HG02943 (cell line): ENCODE data around the gene DAGLB.
"Not testable (repeated sequence)": the region's sequence is repeated elsewhere in the genome, so short reads cannot be mapped to it uniquely, and the experiment has no call there.

Experiments used
- ATAC-seq: cut with Tn5 transposase; IDR thresholded peaks from one replicate; pipeline ENCODE4 v1.9.1; 2021; ENCODE audit warnings: mild to moderate bottlenecking, low read depth, moderate library complexity; ENCODE audit not compliant: unreplicated experiment

Gene DAGLB

DNA sequence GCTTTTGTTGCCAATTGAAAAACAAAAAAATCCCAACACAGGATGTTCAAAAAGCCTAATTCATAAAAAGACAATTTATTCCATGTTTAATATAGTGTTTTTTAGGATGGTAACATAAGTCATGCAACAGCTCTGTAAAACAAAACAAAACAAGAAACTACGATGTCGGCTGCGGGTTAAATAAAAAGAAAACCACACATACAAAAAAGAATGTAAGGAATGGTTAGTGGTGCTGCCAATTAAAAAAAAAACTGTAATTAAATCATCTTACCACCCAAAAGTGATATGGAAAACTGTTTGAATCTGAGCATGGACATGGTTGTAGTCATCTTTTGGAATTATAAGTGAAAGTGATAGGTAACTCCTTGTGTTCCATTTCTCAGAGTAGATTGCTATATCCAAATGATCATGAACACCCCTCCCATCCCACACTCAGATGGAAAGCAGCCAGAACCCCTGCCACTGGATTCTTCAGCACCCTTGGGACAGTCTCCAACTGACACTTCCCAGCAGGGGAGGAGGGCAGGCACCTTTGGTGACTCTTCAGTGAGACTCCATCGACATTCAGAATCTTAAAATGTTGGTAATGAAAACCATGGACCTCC lies 14.3 kb upstream of the DAGLB start:
- ATAC-seq, result no peak

DNA sequence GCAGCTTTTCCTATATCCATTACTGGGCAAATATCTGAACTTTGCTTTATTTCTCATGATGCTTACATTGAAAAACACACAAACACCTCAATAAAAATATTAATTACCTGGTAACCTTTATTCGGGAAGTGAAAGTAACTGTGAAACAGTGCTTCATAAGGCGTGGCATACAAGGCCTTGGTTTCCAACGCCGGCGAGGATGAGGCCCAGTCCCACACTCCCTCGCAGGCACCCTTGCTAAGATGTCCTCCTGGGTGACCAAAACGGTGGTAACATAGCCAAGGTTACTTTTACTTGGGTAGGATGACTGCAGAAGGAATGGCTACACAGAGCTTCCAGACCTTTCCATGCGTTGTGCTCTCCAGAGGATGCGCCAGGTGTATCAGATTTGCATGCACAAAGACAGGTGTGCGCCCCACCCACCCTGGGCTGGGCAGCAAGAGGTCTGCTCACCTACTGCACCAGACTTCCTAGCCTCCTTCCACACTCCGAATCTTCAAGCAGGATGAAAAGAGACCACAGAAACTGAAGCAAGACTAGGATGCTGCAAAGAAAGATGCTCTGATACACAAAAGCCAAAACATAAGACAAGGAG lies 13.3 kb upstream of the DAGLB start:
- ATAC-seq, result no peak

DNA sequence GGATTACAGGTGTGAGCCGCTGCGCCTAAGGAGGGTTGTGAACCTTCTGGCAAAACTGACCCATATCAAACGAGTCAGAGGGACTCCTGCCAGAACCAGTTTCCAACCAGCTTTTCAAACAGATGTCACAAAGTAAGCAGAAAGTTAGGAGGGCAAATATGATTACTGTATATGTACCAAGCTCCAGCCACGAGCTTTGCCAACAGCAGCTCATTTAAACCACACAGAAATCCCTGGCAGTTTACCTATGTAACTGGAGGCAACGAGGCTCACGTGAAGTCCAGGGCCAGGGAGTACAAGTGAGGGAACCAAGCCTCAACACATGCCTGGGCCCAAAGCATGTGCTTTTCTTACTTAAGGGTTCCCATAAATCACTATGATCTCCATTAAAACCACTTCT lies 12.5 kb upstream of the DAGLB start:
- ATAC-seq, result no peak

DNA sequence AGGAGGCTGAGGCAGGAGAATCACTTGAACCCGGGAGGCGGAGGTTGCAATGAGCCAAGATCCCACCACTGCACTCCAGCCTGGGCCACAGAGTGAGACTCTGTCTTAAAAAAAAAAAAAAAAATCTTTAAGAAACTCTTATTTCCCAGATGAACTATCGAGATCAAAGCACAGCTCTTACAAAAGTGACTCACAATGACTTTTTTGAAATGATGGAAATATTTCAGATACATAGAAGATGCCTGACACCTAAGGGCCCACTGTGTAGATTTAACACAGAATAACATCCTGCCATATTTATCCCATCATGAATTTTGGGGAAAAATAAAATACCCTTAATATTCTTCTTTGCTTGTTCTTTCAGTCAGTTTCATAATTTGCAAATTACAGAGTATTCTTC lies 10.9 kb upstream of the DAGLB start:
- not testable (repeated sequence) for ATAC-seq

DNA sequence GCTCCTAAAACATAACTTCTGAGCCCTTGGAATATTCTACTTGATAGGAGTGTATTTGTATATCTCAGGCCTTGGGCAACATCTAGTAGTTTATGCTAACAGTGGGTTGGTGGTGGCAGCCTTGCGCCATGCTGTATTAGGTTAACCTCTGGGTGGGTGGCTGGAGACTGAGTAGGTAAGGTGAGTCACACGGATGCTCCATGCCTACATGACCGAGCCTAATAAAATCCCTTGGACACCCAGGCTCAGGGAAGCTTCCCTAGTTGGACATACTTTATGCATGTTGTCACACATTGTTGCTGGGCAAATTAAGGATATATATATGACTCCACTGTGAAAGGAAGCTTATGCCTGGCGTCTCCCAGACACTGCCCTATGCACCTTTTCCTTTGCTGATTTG lies 6.0 kb upstream of the DAGLB start:
- ATAC-seq, result no peak

DNA sequence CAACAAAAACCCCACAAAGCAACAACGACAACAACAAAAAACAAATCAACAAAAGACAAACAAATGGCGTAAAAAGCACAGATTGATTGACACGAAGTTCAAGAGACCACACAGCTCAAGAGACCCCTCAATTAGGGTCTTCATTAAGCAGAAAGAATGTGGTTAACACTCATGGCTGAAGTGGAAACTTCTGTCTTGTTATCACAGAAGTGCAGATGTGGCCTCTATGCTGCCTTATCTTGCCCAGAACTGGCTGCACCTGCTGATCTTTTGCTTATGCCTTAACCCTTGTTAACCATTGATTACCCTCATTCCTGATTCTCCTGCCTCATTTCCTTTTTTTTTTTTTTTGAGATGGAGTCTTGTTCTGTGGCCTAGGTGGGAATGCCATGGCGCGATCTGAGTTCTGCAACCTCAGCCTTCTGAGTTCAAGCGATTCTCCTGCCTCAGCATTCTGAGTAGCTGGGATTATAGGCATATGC lies 3.5 kb upstream of the DAGLB start:
- ATAC-seq, result no peak

DNA sequence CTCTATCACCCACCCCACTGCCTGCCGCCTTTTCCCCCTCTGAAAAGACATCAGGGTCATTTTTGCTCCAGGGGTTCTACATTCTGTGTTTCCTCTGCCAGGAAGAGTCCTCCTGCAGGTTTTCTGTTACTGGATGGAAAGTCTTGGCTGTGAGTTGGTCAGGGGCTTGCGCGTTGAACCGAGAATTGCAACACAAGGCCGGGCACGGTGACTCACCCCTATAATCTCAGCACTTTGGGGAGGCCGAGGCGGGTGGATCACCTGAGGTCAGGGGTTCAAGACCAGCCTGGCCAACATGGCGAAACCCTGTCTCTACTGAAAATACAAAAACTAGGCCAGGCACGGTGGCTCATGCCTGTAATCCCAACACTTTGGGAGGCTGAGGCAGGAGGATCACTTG lies 2.8 kb upstream of the DAGLB start:
- ATAC-seq, result not testable (repeated sequence)

DNA sequence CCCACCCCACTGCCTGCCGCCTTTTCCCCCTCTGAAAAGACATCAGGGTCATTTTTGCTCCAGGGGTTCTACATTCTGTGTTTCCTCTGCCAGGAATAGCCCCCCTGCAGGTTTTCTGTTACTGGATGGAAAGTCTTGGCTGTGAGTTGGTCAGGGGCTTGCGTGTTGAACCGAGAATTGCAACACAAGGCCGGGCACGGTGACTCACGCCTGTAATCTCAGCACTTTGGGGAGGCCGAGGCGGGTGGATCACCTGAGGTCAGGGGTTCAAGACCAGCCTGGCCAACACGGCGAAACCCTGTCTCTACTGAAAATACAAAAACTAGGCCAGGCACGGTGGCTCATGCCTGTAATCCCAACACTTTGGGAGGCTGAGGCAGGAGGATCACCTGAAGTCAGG lies 2.1 kb upstream of the DAGLB start:
- ATAC-seq, result not testable (repeated sequence)

DNA sequence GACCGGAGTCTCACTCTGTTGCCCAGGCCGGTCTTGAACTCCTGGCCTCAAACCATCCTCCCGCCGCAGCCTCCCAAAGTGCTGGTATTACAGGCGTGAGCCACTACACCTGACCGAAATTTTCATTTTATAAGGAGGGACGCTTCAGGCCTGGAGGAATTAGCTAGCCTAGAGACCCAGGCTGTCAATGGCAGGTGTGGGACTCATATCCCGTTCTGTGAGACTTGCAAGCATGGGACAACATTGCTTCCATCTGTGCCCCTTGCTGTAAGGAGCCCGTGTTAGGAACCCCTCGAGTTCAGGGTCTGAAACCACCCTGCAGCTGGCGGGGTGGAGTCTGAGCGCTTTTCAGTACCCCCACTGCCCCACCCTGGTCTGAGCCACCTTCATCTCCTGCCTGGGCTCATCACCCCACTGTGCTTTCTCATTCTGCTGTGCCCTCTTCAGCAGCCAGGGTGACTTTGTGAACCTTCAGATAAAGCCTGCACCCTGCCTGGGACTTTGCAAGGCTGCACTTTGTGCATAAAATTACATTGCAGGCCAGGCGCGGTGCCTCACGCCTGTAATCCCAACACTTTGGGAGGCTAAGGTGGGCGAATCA lies 1.3 kb upstream of the DAGLB start:
- no peak for ATAC-seq

DNA sequence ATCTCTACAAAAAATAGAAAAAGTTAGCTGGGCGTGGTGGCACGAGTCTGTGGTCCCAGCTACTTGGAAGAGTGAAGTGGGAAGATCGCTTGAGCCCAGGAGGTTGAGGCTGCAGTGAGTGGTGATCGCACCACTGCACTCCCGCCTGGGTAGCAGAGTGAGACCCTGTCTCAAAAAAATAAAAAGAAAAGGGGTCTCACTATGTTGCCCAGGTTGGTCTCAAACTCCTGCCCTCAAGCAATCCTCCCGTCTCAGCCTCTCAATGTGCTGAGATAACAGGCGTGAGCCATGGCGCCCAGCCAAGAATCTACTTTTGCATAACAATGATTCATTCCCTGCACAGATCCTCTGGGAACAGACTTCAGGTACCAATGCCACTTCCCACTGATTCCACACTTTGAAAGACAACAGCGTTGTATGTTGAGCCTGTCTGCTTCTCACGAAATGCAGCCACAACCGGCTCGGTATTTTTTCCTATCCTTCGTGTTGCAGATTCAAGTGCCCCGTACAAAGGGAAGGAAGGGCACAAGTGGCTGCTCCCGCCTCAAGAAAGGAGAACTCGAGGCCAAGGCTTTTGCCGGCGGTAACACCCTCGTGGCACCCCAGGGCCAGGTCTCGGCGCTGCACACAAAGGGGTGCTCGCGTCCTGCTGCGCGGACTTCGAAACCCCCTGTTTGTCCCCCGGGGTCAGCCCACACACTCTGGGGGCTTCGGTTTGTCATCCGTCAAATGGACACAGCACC lies 745 bp downstream of the DAGLB start:
- ATAC-seq, result no peak

DNA sequence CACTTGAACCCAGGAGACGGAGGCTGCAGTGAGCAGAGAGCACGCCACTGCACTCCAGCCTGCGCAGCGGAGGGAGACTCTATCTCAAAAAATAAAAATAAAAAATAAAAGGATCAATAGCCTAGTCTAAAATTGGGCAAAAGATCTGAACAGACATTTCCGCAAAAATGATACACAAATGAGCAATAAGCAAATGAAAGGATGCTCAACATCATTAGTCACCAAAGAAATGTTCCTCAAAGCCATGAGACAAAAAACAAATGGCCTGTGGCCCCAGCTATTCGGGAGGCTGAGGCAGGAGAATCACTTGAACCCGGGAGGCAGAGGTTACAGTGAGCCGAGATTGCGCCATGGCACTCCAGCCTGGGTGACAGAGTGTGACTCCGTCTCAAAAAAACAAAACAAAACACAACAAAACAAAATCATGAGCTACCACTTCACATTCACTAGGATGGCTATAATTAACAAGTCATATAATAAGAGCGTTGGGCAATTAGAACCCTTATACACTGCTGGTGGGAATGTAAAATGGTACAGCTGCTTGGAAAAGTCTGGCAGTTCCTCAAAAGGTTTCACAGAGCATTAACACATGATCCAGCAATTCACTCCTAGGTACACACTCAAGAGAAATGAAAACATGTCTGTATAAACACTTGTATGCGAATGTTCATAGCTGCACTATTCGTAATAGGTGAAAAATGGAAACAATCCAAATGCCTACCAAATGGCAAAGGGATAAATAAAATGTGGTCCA lies 3.1 kb downstream of the DAGLB start:
- ATAC-seq, result no peak

DNA sequence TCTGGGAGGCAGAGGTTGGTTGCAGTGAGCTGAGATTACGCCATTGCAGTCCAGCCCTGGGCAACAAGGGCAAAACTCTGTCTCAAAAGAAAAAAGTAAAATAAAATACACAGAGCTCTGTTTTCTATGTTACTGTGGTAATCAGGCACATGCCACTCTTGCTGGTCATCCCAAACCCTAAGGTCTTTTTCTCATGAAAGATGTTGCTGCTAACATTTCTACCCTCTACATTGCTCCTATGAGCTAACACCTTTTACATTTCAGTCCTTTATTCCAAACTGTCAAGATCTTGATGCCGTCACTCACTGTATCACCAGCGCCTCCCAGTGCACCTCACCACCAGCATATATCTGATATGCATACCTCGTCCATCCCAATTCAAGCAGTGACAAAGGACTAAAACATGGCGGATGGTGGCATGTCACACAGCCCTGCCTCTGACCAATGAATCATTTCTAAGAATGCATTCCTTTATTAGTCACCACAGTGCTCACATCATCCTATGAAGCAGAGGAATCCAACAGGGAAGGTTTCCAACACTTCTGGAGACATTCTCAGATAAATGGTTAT lies 4.3 kb downstream of the DAGLB start:
- ATAC-seq, result no peak

DNA sequence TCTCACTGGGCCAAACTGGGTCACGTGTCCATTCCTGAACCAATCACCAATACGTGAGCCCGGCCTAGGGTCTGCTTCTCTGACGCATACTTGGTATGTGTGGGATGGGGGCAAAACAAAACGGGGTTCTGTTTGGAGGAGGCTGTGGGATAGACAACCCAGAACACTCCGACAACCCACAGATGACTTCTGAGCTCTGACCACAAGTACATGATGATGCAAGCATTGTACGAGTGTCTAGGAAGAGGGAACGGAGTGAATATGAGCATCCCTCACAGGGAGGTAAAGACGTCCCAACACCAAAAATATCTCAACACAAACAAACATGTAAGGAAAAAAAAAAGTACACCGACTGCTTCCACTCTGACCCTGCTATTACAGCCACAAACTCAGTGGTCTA lies 5.6 kb downstream of the DAGLB start:
- ATAC-seq, result no peak

DNA sequence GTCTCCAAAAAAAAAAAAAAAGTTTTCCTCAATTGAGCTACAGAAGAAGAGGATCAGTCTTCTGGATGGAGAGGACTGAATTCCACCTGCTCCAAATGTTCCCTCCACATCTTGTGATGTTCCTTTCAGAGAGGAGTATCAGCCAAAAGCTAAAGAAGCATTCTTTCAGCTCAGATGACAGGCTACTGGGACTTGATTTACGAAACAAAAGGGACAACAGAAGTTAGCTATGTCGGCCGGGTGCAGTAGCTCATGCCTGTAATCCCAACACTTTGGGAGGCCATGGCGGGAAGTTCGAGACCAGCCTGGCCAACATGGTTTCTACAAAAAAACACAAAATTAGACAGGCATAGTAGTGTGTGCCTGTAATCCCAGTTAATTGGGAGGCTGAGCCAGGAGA lies 7.4 kb downstream of the DAGLB start:
- ATAC-seq, result no peak

DNA sequence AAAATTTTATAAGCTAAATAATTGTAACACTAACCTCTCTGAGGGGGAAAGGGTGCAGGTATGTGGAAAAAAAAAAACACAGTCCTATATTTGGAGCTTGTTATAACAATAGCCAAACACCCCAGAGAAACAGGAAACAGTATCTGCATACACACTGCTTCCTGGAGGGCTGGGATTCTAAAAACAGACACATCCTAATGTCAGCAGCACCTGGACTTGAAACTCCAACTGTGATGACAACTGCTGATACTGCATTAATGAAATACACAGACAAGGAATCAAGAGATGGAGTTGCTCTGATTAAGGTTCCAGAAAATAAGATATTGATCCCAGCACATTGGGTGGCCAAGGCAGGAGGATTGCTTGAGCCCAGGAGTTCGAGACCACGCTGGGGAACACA lies 9.3 kb downstream of the DAGLB start:
- ATAC-seq, result no peak

DNA sequence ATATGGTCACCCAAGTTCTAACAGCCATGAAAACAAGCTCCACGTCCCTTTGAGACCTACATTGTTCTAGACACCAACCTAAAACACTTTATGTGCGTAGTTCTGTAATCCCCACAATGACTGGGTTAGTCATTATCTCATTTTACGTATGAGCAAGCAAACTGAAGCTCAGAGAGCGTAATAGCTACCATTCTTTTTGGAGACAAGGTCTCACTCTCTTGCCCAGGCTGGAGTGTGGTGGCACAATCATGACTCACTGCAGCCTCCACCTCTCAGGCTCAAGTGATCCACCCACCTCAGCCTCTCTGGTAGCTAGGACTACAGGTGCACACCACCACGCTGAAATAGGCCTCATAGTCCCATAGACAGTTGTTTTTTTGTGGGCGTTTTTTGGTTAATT lies 10.5 kb downstream of the DAGLB start:
- ATAC-seq, result no peak

DNA sequence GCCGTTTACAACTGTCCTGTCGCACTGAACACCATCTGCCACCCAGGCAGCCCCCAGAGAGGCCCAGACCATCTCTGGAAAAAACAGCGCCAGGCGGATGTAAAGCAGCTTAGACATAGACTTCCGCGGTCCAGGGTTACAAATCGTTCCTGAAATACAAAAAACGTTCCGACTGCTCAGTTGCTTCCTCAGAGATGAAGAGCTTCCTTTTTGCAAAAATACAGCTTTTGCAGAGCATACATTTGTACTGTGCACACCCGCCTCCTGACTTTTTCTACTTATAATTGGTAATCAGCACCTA lies 11.4 kb downstream of the DAGLB start:
- no peak for ATAC-seq

DNA sequence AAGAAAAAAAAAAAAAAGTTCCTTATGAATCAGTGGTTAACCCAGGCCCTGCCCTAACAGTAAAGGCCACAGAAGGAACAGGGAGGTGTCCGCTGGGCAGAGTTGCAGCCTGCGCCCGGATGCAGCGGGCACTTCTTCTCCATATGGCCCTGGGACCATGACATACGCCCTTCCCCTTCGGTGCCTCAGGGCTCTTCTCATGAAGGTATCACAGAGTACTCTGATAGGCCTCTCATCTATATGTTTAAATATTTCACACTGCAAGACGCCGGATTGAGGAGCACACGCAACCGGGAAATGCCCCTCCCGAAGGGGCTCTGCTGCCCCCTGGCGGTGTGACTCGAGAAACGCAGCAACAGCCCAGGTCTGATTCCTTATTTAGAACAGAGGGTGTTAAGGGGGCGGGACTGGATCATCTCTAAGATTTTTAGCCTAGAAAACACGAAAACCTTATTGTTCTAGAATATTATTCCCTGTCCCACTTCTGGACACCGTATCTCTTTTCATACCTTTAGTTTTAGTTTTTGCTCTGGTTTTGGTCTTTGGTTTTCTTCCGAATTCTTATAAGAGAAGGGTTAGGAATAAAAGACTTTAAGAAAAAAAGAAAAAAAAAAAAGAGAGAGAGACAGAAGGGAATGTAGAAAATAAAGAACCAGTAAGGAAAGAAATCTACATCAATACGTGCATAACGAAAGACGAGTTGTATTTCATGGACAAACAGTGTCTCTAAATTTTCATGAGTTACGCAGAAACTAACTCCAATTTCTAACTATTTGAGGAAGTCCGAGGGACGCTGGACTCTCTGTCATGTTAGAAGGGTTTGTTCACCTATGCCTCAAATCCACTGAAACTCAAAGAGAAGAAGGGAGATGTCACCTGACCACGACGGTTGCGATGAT lies 12.0 kb downstream of the DAGLB start:
- ATAC-seq, result no peak

DNA sequence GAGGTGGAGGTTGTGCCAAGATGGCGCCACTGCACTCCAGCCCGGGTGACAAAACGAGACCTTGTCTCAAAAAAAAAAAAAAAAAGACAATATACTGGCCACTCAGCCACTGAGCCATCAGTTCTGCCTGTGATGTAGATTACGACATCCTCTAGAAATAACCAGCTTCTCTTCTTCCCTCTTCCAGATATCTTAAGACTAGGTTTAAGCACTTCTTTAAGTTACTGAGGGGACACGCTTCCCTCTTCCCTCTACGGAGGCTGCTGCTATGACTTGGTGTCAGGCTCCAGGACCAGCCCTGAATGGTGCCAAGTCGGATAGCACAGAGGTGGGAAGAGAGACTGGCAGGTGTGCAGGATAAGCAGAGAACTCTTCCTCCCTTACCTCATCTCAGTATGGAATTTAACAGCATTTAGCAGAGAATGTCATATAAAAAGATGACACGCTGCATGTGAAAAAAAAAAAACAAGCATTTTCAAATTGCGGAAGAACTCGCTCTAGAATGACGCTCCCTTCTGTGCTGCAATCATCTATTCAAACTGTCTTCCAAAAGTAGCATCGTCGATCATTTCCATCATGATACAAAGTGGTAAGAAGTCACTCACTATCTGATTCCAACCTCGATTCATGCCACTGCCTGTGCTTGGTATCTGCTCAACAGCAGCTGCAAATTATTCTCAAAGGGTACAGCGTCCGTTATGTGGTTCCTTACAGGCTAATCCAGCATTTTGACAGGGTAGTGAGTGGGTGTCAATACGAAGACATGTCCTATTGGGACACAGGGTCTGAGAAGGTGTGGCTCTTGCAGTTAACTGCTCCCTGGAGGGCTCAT lies 13.8 kb downstream of the DAGLB start:
- ATAC-seq, result no peak
